ENCODE measurements around the gene EPHA10. TPM values are rescaled to one million over a fixed set of nuclear protein-coding genes. Genes with fewer than 3 reads are reported as not detected.

Gene EPHA10
- total and polyA plus RNA-seq, 10 donors = 0.02 to 0.43 (median 0.10) TPM; not detected in 3

- H3K27ac ChIP-seq = no peak overlapping the region
- no peaks in the 10 kb centered on the region for H3K4me1 ChIP-seq
- peaks cover 0 to 73% (median 20%) of the 10 kb centered on the region in 7 donors for H3K27me3 ChIP-seq (replicated peaks in 1 of 7)
- TF ChIP-seq POLR2AphosphoS5 (IDR thresholded peaks at IDR 0.05) = no peak
- no peak for TF ChIP-seq CTCF (IDR thresholded peaks at IDR 0.05 in 8 of 11, conservative IDR thresholded peaks at IDR 0.05 in 3 of 11)
- H3K4me3 ChIP-seq = no peak overlapping the region
- H3K9me3 ChIP-seq = no peaks in the 10 kb centered on the region
- intact Hi-C loops (cut with DNase I; ENCODE audit: low total_unique reads) = no loop called here
- no peaks in the 10 kb centered on the region for H3K36me3 ChIP-seq
- peak; percentile 36 for DNase-seq
- WGBS, 5 donors = 85 to 91% (median 88%) methylated on average over 15 of the region's 15 CpGs
Observed at GRCh38 chr1:37731312-37732019, 33.5 kb downstream of the EPHA10 start.

DNA sequence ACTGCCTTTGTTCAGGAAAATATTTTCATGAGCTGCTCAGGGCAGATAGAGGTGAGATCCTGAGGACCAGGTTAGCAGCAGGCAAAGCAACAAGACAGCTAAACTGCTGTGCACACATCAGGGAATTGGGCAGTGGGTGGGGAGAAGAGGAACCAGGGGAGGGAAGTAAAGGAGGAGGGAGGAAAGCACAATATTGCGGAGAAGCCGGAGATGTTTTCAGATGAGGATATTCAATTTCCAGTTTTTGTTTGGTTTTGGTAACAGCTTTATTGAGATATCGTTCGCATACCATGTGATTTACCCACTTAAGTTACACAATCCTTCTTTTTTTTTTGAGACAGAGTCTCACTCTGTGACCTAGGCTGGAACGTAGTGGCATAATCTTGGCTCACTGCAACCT is 34.5 kb downstream of the EPHA10 start:
- Histone ChIP-seq H3K27me3 (replicated peaks in 1 of 7) (peaks cover 0 to 73% (median 19%) of the 10 kb centered on the region in 7 donors), H3K27ac (no peak overlapping the region), H3K36me3 (no peaks in the 10 kb centered on the region), H3K4me1 (no peaks in the 10 kb centered on the region), H3K9me3 (no peaks in the 10 kb centered on the region), H3K4me3 (no peak overlapping the region)
- DNase-seq = no peak
- WGBS, 5 donors = 32 to 62% (median 53%) methylated on average over 5 of the region's 5 CpGs
- intact Hi-C loops (cut with DNase I; ENCODE audit: low total_unique reads) = no loop called here
- TF ChIP-seq CTCF (IDR thresholded peaks at IDR 0.05 in 8 of 11, conservative IDR thresholded peaks at IDR 0.05 in 3 of 11) = no peak
- no peak for TF ChIP-seq POLR2A (IDR thresholded peaks at IDR 0.05)
- no peak for TF ChIP-seq POLR2AphosphoS5 (IDR thresholded peaks at IDR 0.05)

DNA sequence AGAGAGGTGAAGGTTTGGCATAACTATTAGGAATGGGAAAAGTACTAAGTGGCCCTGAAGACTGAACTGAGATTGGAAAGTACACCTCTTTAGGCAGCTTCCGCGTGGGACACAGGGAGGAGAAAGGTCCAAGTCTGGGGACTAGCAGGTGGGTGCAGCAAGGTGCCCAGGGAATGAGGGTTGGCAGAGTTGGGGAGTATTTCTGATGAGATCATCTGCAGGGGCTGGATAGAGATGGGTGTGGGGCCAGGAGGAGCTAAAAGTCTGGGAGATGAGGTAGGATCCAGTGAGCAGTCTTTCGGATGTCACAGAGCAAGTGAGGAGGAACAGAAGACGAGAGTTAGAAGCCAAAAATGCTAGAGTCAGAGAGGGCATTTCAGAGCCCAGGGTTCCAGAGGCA is 36.5 kb downstream of the EPHA10 start:
- H3K4me1 ChIP-seq = no peaks in the 10 kb centered on the region
- no peaks in the 10 kb centered on the region for H3K36me3 ChIP-seq
- intact Hi-C loops (cut with DNase I; ENCODE audit: low total_unique reads) = no loop called here
- H3K9me3 ChIP-seq = no peaks in the 10 kb centered on the region
- H3K27me3 ChIP-seq (replicated peaks in 1 of 7) = peaks cover 0 to 59% (median 5%) of the 10 kb centered on the region in 7 donors
- TF ChIP-seq POLR2AphosphoS5 (IDR thresholded peaks at IDR 0.05) = no peak
- no peak for TF ChIP-seq CTCF (IDR thresholded peaks at IDR 0.05 in 8 of 11, conservative IDR thresholded peaks at IDR 0.05 in 3 of 11)
- no peak for TF ChIP-seq POLR2A (IDR thresholded peaks at IDR 0.05)
- no peak for DNase-seq
- no peak overlapping the region for H3K4me3 ChIP-seq
- WGBS, 5 donors = 83 to 88% (median 86%) methylated on average over 4 of the region's 4 CpGs
- no peak overlapping the region for H3K27ac ChIP-seq

GRCh38 chr1:37726751-37727585 is 38.0 kb downstream of the EPHA10 start:
- WGBS, 5 donors = 52 to 59% (median 55%) methylated on average over 13 to 15 of the region's 15 CpGs
- Histone ChIP-seq H3K4me3 (no peak overlapping the region), H3K27me3 (replicated peaks in 1 of 7) (peaks cover 0 to 45% (median 0%) of the 10 kb centered on the region in 7 donors), H3K36me3 (no peaks in the 10 kb centered on the region), H3K27ac (no peak overlapping the region), H3K9me3 (no peaks in the 10 kb centered on the region), H3K4me1 (no peaks in the 10 kb centered on the region)
- no peak for DNase-seq
- intact Hi-C loops (cut with DNase I; ENCODE audit: low total_unique reads) = no loop called here
- TF ChIP-seq CTCF (IDR thresholded peaks at IDR 0.05 in 8 of 11, conservative IDR thresholded peaks at IDR 0.05 in 3 of 11) (no peak), POLR2A (IDR thresholded peaks at IDR 0.05) (no peak), POLR2AphosphoS5 (IDR thresholded peaks at IDR 0.05) (no peak)

All from spleen (tissue), 11 donors.